Fibroblast of skin of left biceps (primary cell): ENCODE data around the gene MAG.

Experiments
- DNase-seq, 2 experiments: peaks; one replicate each; pipeline ENCODE4 v3.0.0-alpha.2; 2013; ENCODE audit warnings: low read depth in 2 of 2

The MAG gene

DNA sequence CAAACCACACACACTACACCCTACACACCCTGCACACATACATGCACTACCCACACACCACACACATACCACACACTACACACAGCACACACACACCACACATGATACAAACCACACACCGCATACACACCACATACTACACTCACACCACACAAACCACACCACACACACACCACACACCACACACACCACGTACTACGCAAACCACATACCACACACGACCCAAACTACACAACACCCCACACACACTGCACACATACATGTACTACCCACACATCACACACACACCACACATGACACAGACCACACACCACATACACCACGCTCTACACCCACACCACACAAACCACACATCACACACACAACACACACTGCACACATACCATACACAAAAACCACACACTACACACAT is 6.6 kb downstream of the MAG start:
- no peak for DNase-seq

DNA sequence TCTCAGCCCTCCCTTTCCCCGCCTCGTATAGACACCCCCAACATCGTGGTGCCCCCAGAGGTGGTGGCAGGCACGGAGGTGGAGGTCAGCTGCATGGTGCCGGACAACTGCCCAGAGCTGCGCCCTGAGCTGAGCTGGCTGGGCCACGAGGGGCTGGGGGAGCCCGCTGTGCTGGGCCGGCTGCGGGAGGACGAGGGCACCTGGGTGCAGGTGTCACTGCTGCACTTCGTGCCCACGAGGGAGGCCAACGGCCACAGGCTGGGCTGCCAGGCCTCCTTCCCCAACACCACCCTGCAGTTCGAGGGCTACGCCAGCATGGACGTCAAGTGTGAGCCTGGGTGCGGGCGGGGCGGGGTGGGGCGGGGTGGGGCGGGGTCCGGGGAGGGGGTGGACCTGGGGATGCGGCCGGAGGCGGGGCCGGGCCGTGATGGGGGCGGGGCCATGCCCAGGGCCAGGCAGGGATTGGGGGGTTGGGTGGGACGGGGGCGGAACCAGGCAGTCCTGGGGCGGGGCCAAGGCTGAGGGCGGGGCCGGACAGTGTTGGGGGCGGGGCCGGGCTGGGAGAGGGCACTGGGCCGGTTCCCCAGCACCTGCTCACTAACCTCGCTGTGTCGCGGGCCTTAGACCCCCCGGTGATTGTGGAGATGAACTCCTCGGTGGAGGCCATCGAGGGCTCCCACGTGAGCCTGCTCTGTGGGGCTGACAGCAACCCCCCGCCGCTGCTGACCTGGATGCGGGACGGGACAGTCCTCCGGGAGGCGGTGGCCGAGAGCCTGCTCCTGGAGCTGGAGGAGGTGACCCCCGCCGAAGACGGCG is 7.8 kb downstream of the MAG start:
- DNase-seq: no peak

DNA sequence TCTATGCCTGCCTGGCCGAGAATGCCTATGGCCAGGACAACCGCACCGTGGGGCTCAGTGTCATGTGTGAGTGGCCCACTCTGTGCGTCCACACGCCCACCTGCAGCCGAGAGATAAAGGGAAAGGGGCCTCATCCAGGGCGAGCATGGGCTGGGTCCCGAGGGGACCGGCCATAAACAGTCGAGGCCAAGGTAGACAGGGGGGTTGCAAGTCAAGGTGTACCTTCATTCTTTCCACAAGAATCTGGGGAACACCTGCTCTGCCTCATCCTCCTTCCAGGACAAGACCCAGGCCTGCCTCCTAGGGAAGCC is 8.3 kb downstream of the MAG start:
- no peak for DNase-seq

DNA sequence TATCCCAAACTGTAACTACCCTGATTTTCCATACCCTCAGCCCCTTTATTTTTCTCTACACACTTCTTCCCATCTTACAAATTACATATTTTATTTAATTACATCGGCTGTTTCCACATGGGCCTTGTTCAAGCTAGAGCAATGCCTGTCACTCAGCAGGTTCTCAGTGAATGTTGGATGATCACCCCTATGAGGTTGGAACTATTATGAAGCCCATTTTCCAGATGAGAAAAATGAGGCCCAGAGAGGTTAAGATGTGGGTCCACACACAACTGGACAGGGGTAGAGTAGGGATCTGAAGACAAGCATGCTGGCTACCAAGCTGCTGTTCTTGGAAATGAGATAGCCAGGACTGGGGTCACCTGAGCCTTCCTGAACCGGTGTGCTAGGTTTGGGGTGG is 10.0 kb downstream of the MAG start:
- no peak for DNase-seq

DNA sequence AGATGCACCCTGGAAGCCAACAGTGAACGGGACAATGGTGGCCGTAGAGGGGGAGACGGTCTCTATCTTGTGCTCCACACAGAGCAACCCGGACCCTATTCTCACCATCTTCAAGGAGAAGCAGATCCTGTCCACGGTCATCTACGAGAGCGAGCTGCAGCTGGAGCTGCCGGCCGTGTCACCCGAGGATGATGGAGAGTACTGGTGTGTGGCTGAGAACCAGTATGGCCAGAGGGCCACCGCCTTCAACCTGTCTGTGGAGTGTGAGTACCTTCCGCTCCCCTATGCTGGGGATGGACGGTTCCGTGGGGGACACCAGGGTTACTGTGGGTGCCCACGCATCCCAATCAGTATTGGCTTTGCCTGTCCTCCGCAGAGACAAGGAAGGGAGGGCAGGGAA is 10.5 kb downstream of the MAG start:
- no peak for DNase-seq

DNA sequence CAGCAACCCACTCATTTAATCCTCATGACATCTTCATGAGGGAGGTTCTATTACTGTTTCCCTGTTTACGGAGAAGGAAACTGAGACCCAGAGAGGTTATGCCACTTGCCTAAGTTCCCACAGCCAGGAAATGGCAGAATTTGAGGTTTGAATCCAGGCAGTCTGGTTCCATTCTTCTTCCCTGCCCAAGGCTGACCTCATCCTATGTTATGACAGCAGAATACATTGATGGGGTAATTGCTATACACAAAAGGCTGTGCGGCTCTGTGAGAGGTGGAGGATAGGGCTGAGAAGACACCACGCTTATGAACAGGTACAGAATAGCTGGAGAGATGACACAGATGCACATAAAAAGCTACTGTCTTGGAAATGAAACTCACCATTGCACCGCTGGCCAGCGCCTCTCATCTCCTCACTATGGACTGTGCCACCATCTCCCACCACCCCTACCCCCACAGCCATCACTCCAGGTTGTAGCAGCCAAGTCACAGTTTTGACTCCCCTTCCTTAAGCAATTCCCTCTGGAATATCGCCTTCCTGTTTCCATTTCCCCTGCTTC is 11.5 kb downstream of the MAG start:
- no peak for DNase-seq

DNA sequence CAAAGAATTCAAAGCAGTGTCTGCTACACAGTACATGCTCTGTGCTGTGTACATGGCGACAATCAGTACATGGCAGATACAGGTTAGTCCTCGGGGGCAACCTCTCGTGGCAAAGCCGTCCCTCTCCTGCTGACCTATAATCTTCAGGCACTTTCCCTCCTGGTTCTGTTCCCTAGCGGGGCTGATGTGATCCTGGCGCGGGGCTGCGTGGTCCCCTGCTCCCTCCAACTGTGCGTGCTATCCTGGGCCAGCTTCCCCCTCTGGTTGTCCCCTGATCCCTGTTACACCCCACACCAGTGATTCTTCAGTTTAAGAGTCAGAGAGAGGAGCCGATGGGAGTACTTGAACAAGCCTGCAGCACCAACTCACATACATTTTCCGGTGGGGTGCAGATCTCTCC is 12.1 kb downstream of the MAG start:
- DNase-seq: no peak

DNA sequence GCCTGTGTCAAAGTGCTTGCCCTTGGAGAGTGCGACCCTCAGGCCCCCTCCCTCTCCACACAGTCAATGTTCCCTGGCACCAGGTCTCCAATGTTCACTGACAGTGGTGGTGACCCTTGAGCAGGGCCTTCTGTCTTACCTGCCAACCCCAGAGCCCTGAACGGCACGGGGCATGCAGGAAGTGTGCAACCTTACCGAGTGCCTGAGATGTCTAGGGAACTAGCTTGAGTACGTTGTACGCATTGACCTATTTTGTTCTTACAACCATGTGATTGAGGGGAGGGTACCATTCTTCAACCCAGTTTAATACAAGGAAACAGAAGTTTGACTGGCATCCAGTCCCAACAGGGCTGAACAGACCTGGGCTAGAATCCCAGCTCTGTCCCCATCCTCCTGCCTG is 13.2 kb downstream of the MAG start:
- DNase-seq: no peak

DNA sequence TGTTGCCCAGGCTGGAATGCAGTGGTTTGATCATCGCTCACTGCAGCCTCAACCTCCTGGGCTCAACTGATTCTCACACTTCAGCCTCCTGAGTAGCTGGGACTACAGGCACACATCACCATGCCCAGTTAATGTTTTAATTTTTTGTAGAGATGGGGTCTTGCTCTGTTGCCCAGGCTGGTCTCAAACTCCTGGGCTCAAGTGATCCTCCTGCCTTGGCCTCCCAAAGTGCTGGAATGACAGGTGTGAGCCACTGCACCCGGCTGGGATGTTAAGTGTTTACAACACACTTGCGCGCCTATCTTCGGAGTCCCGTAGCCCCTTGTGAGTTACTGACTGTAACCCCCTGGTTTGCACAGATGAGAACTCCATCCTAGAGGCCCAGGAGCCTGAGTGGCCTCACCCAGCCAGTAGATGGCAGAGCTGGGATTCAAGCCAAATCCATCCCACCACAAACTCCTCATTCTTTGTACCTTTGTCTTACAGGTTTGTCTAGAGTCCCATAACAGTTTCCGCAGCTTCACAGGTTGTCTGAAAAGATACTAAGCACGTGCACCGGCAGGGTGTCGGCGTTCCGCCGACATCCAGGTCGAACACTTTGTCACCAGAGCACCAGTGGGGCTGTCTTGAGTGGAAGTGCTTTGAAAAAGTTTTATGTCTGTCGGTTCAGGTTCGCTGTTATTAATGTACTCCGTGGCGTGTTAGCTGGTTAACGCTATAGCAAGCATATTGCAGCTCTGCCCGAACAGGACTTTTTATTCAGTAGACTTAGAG is 14.7 kb downstream of the MAG start:
- no peak for DNase-seq

DNA sequence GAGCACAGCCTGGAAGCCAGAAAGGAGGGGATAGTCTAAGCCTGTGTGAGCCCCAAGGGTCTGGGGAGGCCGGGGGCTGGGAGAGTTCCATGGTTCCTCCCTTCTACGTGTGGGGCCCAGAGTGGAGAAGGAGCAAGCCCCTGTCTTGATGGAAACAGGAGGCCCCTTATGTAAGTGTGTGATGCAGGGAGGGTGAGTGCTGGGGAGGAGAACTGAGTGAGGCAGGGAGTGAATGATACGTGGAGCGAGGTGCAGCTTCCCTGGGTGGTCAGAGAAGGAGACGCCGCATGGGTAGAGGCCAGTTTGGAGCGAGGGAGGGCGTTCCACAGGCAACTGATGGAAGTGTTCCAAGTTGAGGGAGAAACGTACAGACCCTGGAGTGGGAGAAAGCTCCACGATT is 16.0 kb downstream of the MAG start:
- no peak for DNase-seq

DNA sequence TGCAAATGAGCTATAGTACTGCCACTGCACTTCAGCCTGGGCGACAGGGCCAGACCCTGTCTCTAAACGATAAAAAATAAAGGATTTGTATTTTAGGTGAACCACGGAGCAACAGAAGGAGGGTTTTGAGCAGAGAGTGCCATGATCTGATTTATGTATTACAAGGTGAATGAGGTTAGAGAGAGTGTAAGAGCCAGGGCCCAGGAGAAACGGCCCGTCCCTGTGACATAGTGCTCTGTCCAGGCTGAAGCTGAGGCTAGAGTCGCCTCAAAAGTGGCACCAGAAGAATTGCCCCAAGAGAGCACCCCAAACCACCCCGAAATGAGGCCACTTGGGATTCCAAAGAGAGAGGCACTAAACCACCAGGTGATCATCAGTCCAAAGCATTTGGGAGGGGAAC is 16.9 kb downstream of the MAG start:
- DNase-seq: no peak

DNA sequence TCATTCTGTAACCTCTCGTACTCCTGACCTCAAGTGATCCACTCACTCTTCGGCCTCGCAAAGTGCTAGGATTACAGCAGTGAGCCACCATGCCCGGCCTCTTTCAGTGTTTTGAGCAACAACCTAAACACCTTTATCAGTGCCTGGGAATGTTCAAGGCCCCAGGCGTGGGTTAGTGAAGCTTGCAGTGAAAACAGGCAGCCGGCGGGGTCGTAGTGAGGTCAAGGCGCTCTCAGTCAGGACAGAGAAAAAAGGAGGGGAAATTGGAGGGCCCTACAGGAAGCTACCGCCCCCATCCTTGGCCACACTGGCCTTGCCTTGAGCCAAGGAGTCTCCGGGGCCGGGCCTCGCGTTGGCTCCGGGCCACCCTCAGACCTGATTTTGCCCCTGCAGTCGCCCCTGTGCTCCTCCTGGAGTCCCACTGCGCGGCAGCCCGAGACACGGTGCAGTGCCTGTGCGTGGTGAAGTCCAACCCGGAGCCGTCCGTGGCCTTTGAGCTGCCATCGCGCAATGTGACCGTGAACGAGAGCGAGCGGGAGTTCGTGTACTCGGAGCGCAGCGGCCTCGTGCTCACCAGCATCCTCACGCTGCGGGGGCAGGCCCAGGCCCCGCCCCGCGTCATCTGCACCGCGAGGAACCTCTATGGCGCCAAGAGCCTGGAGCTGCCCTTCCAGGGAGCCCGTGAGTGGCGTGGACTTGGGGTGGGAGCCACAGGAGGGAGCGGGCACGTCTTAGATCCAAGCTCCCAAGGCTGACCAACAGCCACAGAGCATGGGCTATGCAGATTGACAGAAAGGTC is 17.7 kb downstream of the MAG start:
- DNase-seq: no peak

DNA sequence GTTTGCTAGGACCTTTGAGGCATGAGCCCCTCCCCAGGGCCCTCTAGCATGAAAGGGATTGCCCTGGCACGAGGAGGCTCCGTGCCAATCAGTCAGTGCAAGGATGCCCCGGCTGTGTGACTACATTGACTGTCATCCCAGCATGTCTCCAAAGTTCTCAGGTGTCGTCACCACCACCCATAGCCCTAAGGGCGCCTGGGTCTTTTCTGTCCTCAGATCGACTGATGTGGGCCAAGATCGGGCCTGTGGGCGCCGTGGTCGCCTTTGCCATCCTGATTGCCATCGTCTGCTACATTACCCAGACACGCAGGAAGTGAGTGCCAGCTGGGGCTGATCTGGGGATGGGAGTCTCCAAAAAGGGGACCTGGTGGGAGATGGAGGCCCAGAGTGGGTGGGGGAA is 18.4 kb downstream of the MAG start:
- DNase-seq: no peak

DNA sequence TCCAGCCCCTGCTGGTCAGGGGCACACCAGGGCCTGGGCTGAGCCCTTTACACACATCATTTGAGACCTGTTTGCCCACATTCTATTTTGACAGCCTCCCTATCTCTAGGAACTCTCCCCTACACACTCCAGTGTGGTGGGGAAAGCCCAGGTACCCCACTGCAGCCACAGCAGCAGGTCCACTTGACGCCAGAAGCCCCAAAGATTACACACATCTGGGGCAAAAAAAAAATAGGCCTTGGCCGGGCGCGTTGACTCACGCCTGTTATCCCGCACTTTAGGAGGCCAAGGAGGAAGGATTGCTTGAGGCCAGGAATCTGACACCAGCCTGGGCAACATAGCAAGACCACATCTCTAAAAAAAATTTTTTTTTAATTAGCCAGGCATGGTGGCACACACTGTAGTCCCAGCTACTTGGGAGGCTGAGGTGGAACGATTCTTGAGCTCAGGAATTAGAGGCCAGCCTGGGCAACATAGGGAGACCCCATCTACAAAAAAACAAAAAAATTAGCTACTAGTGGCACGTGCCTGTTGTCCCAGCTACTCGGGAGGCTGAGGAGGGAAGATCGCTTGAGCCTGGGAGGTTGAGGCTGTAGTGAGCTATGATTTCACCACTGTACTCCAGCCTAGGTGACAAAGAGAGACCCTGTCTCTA is 19.0 kb downstream of the MAG start:
- no peak for DNase-seq

DNA sequence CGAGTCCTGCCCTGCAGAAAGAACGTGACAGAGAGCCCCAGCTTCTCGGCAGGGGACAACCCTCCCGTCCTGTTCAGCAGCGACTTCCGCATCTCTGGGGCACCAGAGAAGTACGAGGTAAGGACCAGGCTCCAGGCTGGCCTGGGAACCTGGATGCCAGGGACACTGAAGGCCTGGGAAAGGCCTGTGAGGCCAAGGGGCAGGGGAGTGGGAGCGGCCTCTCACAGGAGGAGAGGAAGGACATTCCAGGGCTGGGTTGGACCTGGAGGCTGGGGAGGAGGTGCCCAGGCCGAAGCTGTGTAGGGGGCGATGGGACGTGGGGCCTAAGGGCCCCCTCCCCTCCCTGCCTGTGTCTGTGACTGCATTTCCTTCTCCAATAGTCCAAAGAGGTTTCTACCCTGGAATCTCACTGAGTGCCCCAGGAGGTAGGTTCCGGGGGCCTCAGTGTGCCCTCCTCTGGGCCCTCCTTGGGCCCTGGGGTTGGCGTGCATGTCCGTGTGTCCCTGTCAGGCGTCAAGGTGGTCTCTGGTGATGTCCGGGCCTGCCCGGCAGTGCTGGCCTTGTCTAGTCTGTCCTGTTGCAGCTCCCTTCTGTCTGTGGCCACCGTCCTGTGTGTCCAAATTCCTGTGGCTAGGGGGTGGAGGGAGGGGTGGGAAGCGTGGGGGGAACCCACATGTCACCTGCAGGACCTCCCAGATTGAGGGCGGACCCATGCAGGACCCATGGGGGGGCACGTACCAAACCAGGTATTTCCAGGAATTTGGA is 20.1 kb downstream of the MAG start:
- no peak for DNase-seq

DNA sequence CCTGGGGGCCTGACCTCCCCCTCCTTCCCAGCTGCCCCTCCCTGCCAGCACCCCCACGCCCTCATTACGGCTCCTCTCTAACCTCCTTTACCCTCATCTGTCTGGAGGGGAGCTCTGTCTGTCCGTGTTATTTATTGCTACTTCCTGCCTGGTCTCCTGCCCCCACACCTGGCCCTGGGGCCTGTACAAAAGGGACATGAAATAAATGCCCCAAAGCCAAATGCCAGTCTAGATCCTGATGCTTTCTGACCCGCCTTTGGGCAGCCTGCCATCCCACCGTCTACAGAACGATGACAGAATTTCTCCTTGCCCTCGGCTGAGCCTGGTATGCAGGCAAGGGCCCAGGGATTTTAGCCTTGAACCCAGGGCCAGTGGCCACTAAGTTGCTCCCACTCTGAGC is 21.6 kb downstream of the MAG start:
- DNase-seq: no peak

DNA sequence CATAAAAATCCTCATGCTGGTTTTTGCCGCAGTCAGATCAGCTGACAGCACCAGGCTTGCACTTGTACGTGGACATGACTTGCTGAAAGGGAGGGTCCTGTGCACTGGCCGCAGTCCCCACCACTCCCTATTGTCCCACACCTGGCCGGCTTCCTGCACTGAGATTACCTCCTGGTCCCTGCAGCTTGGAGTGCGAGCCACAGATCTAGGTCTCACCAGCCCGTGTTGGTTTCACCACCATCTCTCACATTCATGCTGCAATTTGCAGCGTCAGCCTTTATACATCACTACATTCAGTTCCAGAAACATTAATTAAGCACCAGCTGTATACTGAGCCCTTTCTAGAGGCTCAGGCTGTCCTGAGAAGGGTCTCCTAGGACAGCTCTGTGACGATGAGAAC is 22.1 kb downstream of the MAG start:
- DNase-seq: no peak

DNA sequence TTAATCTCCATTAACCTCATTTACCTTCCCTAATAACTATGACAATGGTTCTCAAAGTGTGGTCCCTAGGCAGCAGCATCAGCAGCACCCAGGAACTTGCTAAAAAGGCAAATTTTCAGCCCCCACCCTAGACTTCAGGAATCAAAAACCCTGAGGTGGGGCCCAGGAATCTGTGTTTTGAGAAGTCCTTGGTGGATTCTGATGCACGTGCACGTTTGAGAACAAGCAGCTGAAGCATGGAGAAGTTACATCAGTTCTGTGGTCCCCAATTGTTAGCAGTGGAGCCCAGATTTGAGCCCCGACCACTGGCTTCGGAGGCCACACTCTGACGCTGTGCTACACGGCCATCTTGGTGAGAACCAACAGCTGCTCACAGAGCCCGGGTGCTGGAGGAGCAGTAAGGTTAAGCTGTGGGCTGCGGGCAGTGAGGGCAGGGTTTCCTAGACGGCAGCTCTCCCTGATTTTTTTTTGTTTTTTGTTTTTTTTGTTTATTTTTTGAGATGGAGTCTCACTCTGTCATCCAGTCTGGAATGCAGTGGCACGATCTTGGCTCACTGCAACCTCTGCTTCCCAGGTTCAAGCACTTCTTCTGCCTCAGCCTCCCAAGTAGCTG is 23.0 kb downstream of the MAG start:
- no peak for DNase-seq

DNA sequence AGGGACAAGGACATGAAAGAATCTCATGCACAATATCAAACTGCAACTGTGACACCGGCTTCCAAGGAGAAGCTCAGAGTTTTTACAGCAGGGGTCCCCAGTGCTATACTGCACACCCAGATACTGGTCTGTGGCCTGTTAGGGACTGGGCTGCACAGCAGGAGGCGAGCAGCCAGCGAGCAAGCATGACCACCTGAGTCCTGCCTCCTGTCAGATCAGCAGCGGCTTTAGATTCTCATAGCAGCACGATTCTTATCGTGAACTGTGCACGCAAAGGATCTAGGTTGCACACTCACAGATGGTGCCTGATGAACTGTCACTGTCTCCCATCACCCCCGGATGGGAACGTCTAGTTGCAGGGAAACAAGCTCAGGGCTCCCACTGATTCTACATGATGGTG is 23.9 kb downstream of the MAG start:
- DNase-seq: no peak

DNA sequence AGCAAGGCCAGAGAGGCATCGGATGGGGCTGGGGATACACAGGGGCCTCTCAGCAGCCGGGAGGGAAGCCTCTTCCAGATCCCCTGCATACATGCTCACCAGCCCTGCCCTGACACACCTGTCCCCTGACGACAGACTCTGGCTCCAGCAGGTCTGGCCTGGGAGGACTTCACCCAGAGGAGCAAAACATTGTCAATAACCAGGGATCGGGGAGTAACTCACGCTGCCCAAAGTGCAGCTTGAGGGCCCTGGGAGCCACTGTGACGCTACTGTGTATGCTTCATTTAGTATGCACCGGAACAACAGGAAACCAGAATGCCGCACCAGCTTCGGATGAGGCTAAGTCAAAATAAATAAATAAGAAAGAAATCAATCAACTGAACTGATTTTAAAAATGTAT is 24.6 kb downstream of the MAG start:
- DNase-seq: no peak
